Erythroblast (primary cell): ENCODE results near the gene DNAH10.

Experiments
- GATA1 ChIP-seq: IDR thresholded peaks from 2 replicates; pipeline ENCODE4 v1.6.1; 2011; ENCODE audit warnings: low read depth, mild to moderate bottlenecking, control low read depth, low read length, moderate library complexity
- POLR2A ChIP-seq: IDR thresholded peaks from 2 replicates; pipeline ENCODE4 v1.6.1; 2011; ENCODE audit warnings: mild to moderate bottlenecking, low read length

GRCh38 chr12:123717350-123717749, 44.8 kb upstream of the DNAH10 start:
- TF ChIP-seq POLR2A (no peak), GATA1 (no peak)
